ENCODE data around the gene FNBP1L. TPM values are rescaled to one million over a fixed set of nuclear protein-coding genes. Genes with fewer than 3 reads are reported as not detected.
"Not testable (repeated sequence)": the region's sequence is repeated elsewhere in the genome, so short reads cannot be mapped to it uniquely, and the experiment has no call there.

The FNBP1L gene
- total RNA-seq, 1 experiment from 2014 or later: 14.9 TPM

GRCh38 chr1:93571623-93572310 is 123.8 kb downstream of the FNBP1L start:
- no peak for DNase-seq (ENCODE audit: low spot score)

- DNase-seq (ENCODE audit: low spot score): no peak
Measured at GRCh38 chr1:93573940-93574469, 126.1 kb downstream of the FNBP1L start.

DNA sequence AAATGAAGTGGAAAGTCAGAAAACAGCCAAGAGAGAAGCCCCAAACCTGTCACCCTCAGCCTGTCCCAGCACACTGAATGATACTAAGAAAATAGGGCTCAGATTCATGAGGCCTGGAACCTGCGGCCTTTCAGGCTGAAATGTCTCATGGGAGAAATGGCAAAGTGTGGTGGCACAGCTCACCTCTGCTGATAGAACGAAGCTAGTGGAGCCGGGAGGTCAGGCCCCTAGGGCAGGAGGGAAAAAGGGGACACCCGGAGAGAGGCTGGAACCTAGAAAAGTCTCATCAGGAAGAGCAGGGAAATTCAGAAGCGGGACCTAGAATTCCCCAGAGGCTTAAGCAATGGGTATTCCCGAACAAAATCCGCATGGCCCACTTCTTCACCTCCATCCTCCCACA is 126.6 kb downstream of the FNBP1L start:
- no peak for DNase-seq (ENCODE audit: low spot score)

DNA sequence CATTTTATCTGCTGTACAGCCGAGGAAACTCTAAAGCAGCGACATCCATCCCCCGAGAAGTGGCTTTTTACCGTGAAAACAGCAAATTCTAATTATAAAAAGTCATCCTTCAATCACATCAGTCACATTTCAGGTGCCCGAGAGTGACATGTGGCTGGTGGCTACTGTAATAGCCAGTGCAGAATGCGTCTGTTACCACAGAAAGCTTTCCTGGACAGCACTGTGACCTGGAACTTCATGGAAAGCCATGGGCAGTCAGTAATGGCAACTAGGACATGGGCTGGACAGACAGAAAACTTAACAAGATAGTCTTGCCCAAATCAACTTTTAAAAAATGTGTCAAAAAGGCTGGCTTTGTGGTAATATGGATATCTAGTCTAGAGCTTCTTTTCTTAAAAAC is 127.1 kb downstream of the FNBP1L start:
- DNase-seq (ENCODE audit: low spot score): no peak

DNA sequence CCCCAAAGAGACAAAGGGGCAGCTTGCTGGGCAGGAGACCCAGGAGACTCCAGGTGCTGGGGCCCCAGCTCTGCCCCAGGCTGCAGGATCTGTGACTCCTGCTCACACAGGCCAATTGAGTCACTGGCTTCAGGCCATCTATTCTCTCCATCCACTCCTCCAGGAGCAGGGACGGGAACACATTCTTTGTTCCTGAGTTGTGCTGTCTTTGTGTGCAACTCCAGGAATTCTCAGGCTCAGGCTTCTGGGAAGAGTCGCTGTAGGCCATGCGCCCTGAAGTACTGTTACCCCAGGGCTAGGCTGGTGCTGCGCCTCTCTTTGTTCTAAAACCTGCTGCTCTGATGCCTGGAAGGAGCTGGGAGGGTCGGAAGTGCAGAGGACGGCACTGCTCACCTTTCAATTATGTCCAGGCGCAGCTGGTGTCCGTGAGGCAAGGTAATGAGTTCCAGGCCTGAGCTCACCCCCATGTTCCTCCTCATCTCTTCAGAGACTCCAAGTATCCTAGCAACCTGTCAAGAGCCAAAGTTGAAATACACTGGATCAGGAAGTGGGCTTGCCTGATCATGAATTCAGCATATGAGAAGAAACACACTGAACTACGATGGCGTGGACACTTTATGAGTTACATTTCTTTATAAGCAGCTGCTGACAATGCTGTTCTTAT is 127.8 kb downstream of the FNBP1L start:
- no peak for DNase-seq (ENCODE audit: low spot score)

DNA sequence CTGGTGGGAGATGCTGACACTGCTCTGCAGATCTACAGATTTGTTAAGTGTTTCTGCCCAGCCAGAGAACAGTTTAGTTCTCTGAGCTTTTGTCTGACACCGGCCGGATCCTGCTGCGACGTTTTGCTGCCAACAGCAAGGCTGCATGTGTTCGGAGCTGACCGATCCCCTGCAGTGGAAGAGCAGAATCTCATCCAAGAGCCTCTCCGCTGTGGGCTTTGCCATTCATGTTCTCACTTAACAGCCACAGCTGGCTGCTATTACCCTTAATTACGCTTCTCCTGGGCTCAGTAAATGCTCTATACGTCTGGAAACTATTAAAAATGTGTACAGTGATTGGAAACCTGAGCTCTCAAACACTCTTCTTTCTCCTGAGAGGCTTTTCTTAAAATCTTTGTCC is 128.4 kb downstream of the FNBP1L start:
- DNase-seq (ENCODE audit: low spot score): no peak

GRCh38 chr1:93576746-93577145 is 128.8 kb downstream of the FNBP1L start:
- DNase-seq (ENCODE audit: low spot score): no peak

GRCh38 chr1:93577536-93578432 is 129.9 kb downstream of the FNBP1L start:
- no peak for DNase-seq (ENCODE audit: low spot score)

DNA sequence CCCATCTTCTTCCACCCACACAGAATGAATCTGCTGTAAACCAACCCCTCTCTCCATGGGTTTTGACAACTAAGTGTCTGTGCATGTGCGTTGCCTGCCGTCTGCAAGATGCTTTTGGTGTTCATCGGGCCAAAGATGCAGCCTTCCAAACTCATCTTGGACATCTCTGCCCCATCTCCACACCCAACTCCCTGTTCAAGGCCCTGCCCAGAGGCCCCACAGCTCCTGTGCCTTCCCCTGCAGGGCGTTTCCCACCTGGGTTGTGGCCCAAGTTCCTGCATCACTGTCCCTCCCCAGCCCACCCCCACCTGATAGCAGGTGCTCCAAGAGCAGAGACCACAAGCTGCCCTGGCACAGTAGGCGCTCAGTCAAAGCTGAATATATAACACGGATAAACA is 130.5 kb downstream of the FNBP1L start:
- no peak for DNase-seq (ENCODE audit: low spot score)

DNA sequence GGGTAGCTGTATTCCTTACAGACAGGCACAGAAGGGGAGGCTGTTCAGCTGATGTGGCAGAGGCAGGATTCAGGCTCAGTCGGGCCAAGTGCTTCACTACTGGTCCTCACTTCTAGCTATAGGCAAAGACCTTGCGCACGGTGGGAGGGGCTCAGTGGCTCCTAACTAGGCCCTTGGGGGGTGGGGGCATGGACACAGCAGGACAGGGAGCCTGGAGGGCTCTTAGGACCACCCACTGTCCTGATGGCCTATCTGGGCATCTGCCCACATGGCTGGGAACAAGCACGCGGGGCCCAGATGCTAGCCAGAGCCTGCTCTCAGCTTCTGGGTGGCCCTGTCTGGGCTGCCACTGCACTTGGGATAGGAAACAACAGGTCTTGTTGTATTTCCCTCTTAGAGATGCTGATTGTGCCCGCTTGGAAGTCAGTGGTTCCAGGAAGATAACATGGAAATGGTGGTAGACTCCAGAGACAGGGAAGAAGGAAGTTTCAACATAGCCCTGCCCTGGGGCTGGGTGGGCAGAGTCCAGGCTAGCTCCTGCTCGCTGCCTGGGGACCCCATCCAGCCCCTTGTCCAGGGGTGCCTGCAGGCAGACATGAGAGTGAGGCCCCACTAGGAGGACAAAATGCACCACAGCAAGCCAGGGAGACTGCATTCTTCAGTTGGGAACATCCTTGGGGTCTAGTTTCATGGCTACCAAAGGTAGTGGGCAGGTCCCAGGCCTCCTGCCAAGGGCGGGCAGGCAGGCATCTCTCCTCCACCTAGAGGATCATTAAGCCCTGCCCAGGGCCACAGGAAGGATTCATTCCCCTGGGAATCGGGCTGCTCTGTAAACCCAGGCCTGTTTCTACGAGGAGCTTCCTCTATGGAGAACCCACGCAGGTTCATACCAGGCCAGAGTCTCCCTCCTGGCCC is 131.2 kb downstream of the FNBP1L start:
- no peak for DNase-seq (ENCODE audit: low spot score)

GRCh38 chr1:93579891-93580290 is 132.0 kb downstream of the FNBP1L start:
- peak; percentile 16 for DNase-seq (ENCODE audit: low spot score)

DNA sequence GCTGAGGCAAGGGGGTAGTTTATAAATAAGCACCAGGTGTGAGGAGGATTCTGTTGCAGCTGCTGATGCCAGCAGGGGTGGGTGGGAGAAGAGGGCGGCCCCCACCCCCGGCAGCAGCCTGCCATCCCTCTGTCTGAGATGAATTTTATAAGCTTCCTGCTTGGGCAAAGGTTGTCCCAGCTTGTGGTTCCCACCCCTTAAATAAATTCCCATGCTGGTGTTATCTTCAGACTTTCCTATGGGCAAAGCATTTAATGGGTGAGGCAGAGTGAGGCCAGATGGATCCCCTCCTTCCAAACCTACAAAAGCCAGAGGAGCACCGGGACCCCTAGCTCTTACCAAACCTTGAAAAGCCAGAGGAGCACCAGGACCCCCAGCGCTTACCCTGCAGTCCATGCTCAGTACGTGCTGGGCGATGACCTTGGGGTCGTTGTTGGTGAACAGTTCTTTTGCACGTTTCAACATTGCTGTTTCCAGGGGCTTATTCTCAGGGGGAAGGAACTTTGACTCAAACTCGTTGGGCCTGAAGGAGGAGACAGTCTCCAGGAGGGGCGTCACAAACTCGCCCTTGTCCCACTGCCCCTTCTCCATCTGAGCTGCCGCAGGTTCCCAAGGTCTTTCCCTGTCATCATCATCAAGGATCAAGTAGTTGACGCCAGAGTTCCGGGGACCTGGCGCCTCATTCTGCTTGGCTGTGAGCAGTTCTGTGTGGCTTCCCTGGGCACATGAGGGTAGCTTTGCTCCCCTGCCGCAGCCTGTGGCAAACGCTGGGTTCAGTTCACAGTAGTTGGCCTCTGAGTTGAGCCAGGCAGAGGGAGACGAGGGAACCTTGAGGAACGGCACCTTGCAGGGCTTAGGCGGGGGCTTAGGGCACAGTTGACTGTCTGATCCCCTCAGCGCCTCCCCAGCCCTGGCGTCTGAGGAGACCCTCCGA is 134.3 kb downstream of the FNBP1L start:
- DNase-seq (ENCODE audit: low spot score): no peak

DNA sequence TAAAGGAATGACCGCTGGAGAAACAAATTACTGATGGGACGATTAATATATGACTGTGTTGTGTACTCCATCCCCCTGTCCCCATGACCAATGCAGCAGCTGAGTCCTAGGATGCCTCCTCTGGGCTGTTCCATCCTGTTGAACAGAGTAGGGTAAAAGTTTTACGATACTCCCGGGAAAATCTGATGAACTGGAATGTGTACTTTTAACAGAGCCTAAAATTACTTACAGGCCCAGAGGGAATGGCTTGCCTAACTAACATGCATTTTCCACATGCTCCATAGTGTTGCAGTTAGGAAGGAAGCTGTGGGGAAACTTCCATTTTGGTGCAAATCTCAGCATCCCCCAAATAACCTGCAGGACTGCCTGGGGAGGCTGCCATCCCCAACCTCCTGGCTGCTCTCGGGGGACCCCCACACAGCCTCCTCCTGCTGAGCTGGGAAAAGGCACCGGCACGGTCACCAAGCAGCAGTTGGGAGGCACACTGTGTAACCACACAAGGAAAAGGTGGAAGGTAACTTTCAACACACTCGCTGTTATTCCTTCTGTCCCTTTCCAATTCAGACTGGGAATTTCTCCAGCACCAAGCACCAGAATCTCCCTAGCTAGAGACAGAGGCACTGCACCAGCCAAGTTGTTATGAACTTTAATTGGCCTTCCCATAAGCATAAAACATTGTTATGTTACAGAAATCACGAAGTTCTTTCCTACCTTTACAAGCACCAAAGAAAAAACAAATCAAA is 136.5 kb downstream of the FNBP1L start:
- DNase-seq (ENCODE audit: low spot score): no peak

DNA sequence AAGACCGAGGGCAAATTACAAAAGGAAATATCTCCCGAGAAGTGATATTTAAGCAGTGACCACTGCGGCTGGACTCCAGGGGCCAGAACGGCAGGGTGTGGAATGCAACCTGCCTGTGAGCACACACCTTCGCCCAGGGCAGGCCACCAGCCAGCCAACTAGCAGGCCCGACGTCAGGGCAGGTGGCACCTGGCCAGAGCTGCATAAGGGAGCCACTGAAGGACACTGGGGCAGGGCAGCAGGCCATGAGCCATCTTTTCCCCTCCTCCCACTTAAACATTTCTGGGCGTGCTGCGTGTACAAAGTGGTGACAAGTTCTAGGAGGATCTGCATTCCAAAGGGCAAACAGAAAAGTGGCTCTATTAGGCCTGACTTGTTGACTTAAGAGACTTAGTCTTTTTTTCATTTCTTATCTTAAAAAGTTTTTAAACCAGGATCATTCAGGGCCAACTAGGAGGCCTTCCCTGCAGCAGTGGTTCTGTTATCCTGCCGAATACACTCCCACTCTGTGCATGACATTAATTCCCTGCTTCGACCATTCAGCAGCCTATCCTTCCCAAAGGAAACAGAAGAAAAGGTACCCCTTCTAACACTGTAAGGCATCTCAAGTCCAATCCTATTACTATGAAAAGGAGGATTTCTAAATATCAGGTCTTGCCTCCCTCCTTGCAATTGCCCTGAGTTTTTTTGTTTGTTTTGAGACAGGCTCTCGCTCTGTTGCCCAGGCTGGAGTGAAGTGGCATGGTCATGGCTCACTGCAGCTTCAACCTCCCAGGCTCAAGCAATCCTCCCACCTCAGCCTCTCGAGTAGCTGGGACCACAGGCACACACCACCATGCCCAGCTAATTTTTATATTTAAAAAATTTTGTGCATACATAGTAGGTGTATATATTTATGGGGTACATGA is 137.4 kb downstream of the FNBP1L start:
- no peak for DNase-seq (ENCODE audit: low spot score)

GRCh38 chr1:93587354-93587753 is 139.4 kb downstream of the FNBP1L start:
- DNase-seq (ENCODE audit: low spot score): no peak

DNA sequence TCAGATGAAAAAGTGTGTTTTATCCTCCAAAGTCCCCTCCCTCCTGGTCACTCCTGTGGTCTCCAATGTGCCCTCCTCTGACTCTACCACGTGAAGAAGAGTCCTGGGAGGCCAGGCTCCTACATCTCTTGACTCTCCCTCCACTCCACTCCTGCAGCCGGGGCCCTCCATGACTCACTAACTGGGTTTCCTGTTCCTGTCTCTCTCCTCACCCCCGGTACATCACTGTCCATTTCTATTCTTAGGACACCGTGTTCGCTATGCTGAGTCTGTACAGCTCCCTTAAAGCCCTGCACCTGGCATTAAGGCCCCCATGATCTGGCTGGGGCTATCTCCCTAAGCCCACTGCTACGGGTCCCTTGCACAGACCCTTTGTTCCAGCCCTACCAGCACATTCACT is 140.3 kb downstream of the FNBP1L start:
- DNase-seq (ENCODE audit: low spot score): no peak

GRCh38 chr1:93588955-93589354 is 141.0 kb downstream of the FNBP1L start:
- no peak for DNase-seq (ENCODE audit: low spot score)

DNA sequence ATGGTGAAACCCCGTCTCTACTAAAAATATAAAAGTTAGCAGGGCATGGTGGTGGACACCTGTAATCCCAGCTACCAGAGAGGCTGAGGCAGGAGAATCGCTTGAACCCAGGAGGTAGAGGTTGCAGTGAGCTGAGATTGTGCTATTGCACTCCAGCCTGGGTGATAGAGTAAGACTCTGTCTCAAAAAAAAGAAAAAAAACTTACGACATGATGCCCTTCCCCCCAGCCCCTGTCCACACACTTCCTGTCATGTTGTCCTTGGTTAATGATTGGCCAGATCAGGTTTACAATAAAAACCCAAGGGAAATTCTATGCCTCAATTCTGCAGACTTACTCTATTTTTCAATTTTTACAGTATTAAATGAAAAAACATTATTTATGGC is 143.4 kb downstream of the FNBP1L start:
- not testable (repeated sequence) for DNase-seq (ENCODE audit: low spot score)

Measured in H4 (cell line).